B cell (primary cell): ENCODE data around the gene PLTP. TPM values are rescaled to one million over a fixed set of nuclear protein-coding genes. Genes with fewer than 3 reads are reported as not detected.

Source experiments
- ATAC-seq: fragments of 200-7000 bp; cut with Tn5 transposase; one replicate; pipeline ENCODE4 v1.10.0; 2021; ENCODE audit warnings: low read depth, mild to moderate bottlenecking, moderate number of reproducible peaks, moderate library complexity
- CTCF ChIA-PET: fragments of 350-600 bp; sonication (Branson Sonifier 250); formaldehyde crosslinking; loops from one replicate; lab custom pipeline; 2021; ENCODE audit warnings: antibody characterized with exemption, inconsistent platforms; lab: Charles Lee
- POLR2A ChIA-PET: fragments of 350-600 bp; sonication (Branson Sonifier 250); formaldehyde crosslinking; loops from one replicate; lab custom pipeline; 2021; ENCODE audit warnings: antibody characterized with exemption; lab: Charles Lee
- DNase-seq: peaks from one replicate; pipeline ENCODE4 v3.0.0; 2013
- H2AFZ ChIP-seq: 2 replicates; pipeline ENCODE4 v1.6.1; 2012; ENCODE audit warnings: mild to moderate bottlenecking, low read depth, low read length; ENCODE audit not compliant: insufficient read depth, poor library complexity, severe bottlenecking
- H3K27ac ChIP-seq, 2 donors: 1 replicate in 1 of 2; 2 replicates in 1 of 2; pipeline ENCODE4 v1.5.1; 2012 to 2013; ENCODE audit warnings: low read length in 2 of 2, mild to moderate bottlenecking in 2 of 2, moderate library complexity in 1 of 2
- H3K27me3 ChIP-seq, 4 experiments: fragments of 200-600 bp in 1 of 4; sonication (generic) in 1 of 4; replicated peaks in 1 of 4; 1 replicate in 2 of 4; 2 replicates in 2 of 4; pipeline versions ENCODE4 v1.6.1 to v1.7.0; 2013 to 2016; ENCODE audit warnings: low read length in 3 of 4, mild to moderate bottlenecking in 2 of 4, mixed read lengths in 1 of 4, moderate library complexity in 1 of 4; ENCODE audit not compliant: insufficient read depth in 4 of 4, control insufficient read depth in 3 of 4; ENCODE audit errors: control extremely low read depth in 1 of 4
- H3K36me3 ChIP-seq, 2 experiments: replicated peaks in 1 of 2; 1 replicate in 1 of 2; 2 replicates in 1 of 2; pipeline versions ENCODE4 v1.6.1 to v1.7.1; 2013; ENCODE audit warnings: low read length in 1 of 2; ENCODE audit not compliant: insufficient read depth in 2 of 2, control insufficient read depth in 1 of 2; ENCODE audit errors: control extremely low read depth in 1 of 2, extremely low read depth in 1 of 2
- H3K4me1 ChIP-seq, 2 donors: fragments of 200-600 bp in 1 of 2; sonication (generic) in 1 of 2; 1 replicate in 1 of 2; 2 replicates in 1 of 2; pipeline versions ENCODE4 v1.5.1 to v1.6.1; 2013 to 2017; ENCODE audit warnings: low read length in 2 of 2; ENCODE audit not compliant: control insufficient read depth in 2 of 2, insufficient read depth in 2 of 2
- H3K4me2 ChIP-seq: replicated peaks from 2 replicates; pipeline ENCODE3; 2012; ENCODE audit warnings: mild to moderate bottlenecking, low read depth, low read length; ENCODE audit not compliant: poor library complexity, severe bottlenecking
- H3K4me3 ChIP-seq, 5 experiments: fragments of 200-600 bp in 1 of 5; sonication (generic) in 1 of 5; 1 replicate in 3 of 5; 2 replicates in 2 of 5; pipeline versions ENCODE4 v1.5.1 to v1.7.0; 2011 to 2016; ENCODE audit warnings: low read length in 4 of 5, mild to moderate bottlenecking in 4 of 5, low read depth in 2 of 5, control low read depth in 1 of 5, moderate library complexity in 1 of 5; ENCODE audit not compliant: insufficient read depth in 1 of 5; ENCODE audit errors: control extremely low read depth in 1 of 5, extremely low read depth in 1 of 5
- H3K79me2 ChIP-seq: fragments of 200-600 bp; sonication (generic); one replicate; pipeline ENCODE4 v1.6.0; 2016; ENCODE audit warnings: low read length; ENCODE audit not compliant: control insufficient read depth, insufficient read depth
- H3K9ac ChIP-seq: fragments of 200-600 bp; sonication (generic); 2 replicates; pipeline ENCODE4 v1.6.1; 2017; ENCODE audit warnings: mild to moderate bottlenecking, low read length, moderate library complexity
- H3K9me3 ChIP-seq, 3 donors: one replicate each; pipeline versions ENCODE4 v1.6.1 to v1.7.1; 2013; ENCODE audit warnings: low read length in 2 of 3; ENCODE audit not compliant: control insufficient read depth in 2 of 3, insufficient read depth in 1 of 3; ENCODE audit errors: control extremely low read depth in 1 of 3
- H4K20me1 ChIP-seq: 2 replicates; pipeline ENCODE4 v1.6.0; 2012; ENCODE audit warnings: mild to moderate bottlenecking, low read length; ENCODE audit not compliant: insufficient read depth, control insufficient read depth, poor library complexity, severe bottlenecking
- H3K27ac Mint-ChIP-seq: one replicate; pipeline ENCODE4 v1.8.0; 2021; ENCODE audit warnings: mixed read lengths
- H3K27me3 Mint-ChIP-seq: one replicate; pipeline ENCODE4 v1.8.0; 2021; ENCODE audit warnings: mixed read lengths
- H3K4me1 Mint-ChIP-seq: one replicate; pipeline ENCODE4 v1.8.0; 2021; ENCODE audit warnings: mixed read lengths
- H3K4me3 Mint-ChIP-seq: one replicate; pipeline ENCODE4 v1.8.0; 2021; ENCODE audit warnings: mixed read lengths
- H3K9me3 Mint-ChIP-seq: one replicate; pipeline ENCODE4 v1.8.0; 2022; ENCODE audit warnings: mixed read lengths; ENCODE audit not compliant: insufficient read depth
- CTCF ChIP-seq: fragments of 200-600 bp; IDR thresholded peaks from one replicate; pipeline ENCODE4 v1.8.0; 2022; ENCODE audit warnings: antibody characterized with exemption, mild to moderate bottlenecking
- EZH2 ChIP-seq: IDR thresholded peaks from 2 replicates; pipeline ENCODE4 v1.6.1; 2012; ENCODE audit warnings: borderline replicate concordance, low read depth, mild to moderate bottlenecking, moderate library complexity, low read length; ENCODE audit not compliant: insufficient read depth, poor library complexity, severe bottlenecking
- WGBS: methylation state at CpG from one replicate; pipeline ENCODE4 v1.1.5; 2013; ENCODE audit warnings: missing lambda C conversion rate; ENCODE audit not compliant: insufficient coverage; 5-methylcytosine and 5-hydroxymethylcytosine counted together
- intact Hi-C: fragments of 100-400 bp; cut with micrococcal nuclease; formaldehyde crosslinking; loops from one replicate; pipeline ENCODE4 v1.10.0; 2022
- polyA plus RNA-seq: library from polyadenylated mRNA; depleted of rRNA; stranded (reverse); fragments of >200 nt; gene quantifications from 2 replicates; pipeline ENCODE4 v1.2.3, GENCODE V29; 2012
- total RNA-seq, 2 donors: library from RNA; stranded (reverse); fragments of 120-200 nt in 1 of 2; gene quantifications; 1 replicate in 1 of 2; 2 replicates in 1 of 2; pipeline versions ENCODE4 v1.2.3 to v1.2.4, GENCODE V29; 2013 to 2022

PLTP gene
- total and polyA plus RNA-seq, 2 donors (not counting 1 experiment from before 2014, with no cell fraction given) = 1.4 to 4.0 TPM

GRCh38 chr20:45924391-45925261 is 12.7 kb upstream of the PLTP start:
- Histone ChIP-seq H3K4me2 (no peak overlapping the region), H3K36me3 (no peaks in the 10 kb centered on the region), H3K79me2 (no peaks in the 10 kb centered on the region), H4K20me1 (no peaks in the 10 kb centered on the region), H3K27ac (no peak overlapping the region), H3K4me1 (no peaks in the 10 kb centered on the region), H3K9me3 (no peaks in the 10 kb centered on the region), H3K9ac (no peak overlapping the region), H3K4me3 (no peak overlapping the region), H2AFZ (no peak overlapping the region), H3K27me3 (peaks cover 0 to 10% (median 2%) of the 10 kb centered on the region in 4 experiments)
- H3K27me3 Mint-ChIP-seq = peaks cover 19% of the 10 kb centered on the region
- WGBS = 69% methylated on average over 13 of the region's 21 CpGs
- DNase-seq (no peak), ATAC-seq (no peak)
- CTCF ChIA-PET = no interaction called here
- intact Hi-C loops = no loop called here
- no peaks in the 10 kb centered on the region for H3K9me3 Mint-ChIP-seq
- H3K4me1 Mint-ChIP-seq = no peaks in the 10 kb centered on the region
- no peak overlapping the region for H3K27ac Mint-ChIP-seq
- POLR2A ChIA-PET = interaction anchor here (1.0 to 1.2 kb wide), 2 partner anchors 10 to 17 kb away, joined by 4 read pairs; partner anchors contain the start of gene PCIF1
- no peak overlapping the region for H3K4me3 Mint-ChIP-seq
- TF ChIP-seq EZH2 = no peak
- TF ChIP-seq CTCF = no peak
